SK-N-MC (cell line): ENCODE measurements around the gene NFATC2.

Source experiments
- EZH2 ChIP-seq: fragments of 200-600 bp; sonication (generic); IDR thresholded peaks from one replicate; pipeline ENCODE4 v1.6.1; 2017; ENCODE audit warnings: antibody characterized with exemption
- POLR2AphosphoS5 ChIP-seq: IDR thresholded peaks from 2 replicates; pipeline ENCODE4 v1.6.1; 2012; ENCODE audit warnings: mild to moderate bottlenecking, low read depth, low read length, borderline replicate concordance

DNA sequence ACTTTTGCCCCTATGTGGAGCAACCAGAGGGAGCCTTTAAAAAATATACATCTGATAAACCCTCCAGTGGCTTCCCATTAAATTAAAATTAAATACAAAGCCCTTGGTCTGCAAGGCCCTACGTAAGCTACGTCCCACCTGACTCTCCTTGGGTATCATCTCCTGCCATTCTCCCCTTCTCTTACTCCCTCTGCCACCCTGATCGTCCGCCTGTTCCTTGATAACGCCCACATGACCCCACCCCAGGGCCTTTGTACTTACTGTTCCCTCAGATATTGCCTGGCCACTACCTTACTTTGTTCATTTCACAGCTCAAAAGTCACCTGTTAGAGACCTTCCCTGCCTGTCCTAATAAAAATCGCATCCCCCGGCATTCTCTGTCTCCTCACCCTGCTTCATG lies 5.4 kb upstream of the NFATC2 start:
- TF ChIP-seq EZH2 (no peak), POLR2AphosphoS5 (no peak)
